Measurements from ENCODE around the gene PSMG1.
"Not testable (repeated sequence)": the region's sequence is repeated elsewhere in the genome, so short reads cannot be mapped to it uniquely, and the experiment has no call there.

Gene PSMG1

DNA sequence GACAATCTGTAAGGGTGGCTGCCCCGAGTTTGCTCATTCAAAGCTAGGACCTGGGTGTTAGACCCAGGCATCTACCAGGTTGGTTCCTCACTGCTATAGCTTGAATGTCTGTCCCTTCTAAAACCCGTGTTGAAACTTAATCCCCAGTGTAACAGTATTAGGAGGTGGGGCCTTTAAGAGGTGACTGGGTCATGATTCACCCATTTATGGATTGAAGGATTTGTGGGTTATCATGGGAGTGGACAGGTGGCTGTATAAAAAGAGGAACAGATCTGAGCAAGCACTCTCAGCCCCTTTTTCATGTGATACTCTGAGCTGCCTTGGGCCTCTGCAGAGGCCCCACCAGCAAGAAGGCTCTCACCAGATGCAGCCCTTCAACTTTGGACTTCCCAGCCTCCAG, 29.4 kb downstream of the PSMG1 start:
- no peak for DNase-seq

GRCh38 chr21:39153373-39153772, 29.9 kb downstream of the PSMG1 start:
- DNase-seq = no peak

DNA sequence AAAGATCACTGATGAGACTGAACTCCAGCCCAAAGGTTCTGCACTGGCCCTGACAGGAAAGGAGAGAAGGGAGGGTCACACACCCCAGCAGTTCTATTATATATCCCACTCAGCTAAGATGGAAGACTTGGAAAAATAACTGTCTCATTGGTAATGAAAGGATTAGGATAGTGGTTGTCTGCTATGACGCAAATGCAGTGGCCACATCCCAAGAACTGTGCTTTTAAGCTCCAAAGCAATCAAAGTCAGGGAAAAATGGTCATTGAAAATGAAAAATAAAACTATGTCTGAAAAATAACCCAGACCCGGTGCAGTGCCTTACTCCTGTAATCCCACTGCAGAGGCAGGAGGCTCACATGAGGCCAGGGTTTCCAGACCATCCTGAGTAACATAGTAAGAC, 31.0 kb downstream of the PSMG1 start:
- DNase-seq = no peak

GRCh38 chr21:39150877-39151276, 32.4 kb downstream of the PSMG1 start:
- DNase-seq = no peak

- DNase-seq = no peak
These were observed 32.9 kb downstream of the PSMG1 start for GRCh38 chr21:39150316-39150715.

DNA sequence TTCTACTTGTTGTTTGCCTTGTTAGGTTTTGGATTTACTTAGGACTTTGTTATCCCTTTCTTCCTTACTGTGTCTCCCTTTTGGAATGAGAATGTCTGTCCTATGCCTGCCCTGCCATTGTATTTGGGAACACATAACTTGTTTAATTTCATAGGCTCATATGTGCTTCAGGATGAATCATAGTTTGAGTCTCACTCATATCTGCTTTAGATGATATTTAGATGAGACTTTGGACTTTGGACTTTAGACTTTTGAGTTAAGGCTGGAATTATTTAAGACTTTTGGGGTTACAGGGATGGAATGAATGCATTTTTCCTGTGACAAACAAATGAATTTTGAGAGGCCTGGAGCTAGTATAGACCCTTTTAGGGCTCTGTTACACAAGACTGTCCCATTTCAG, 33.4 kb downstream of the PSMG1 start:
- DNase-seq = no peak

DNA sequence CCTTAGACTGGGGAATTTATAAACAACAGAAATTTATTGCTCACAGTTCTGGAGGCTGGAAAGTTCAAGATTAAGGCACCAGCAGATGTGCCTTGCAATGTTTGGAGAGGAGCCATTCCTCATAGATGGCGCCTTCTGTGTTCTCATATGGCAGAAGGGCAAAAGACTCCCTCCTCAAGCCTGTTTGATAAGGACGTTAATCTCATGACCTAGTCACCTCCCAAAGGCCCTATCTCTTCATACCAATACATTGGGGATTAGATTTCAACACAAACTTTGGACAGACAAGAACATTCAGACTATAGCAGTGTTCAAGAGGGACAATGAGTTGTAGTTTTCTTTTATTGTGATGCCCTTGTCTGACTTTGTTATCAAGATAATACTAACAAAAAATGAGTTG, 34.3 kb downstream of the PSMG1 start:
- DNase-seq = no peak

DNA sequence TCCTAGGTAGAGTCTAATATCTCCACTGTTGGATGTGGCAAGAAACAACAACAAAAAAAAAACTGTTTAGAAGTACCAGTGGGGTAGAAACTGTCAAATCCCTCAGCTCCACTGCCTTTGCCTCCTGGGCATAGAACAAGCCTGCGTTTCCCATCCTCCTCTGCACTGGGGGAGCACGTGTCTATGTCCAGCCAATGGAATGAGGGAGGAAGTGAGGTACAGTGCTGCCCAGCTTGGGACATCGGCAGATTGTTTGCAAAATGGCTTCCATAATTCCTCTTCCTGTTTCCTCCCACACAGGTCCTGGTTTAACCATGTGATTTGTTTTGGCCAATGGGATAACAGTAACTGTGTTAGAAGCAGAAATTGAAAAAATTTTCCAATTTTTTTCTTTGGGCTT, 39.1 kb downstream of the PSMG1 start:
- no peak for DNase-seq

DNA sequence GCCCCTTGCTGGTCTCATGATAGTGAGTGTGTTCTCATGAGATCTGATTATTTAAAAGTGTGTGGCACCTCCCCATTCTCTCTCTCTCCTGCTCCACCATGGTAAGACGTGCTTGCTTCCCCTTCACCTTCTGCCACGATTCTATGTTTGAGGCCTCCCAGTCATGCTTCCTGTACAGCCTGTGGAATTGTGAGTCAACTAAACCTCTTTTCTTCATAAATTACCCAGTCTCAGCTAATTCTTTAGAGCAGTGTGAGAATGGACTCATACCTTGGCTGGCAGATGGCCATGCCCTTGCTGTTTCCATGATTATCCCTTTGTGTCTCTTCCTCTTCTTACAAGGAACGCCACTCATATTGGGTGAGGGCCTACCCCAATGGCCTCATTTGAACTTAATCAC, 40.3 kb downstream of the PSMG1 start:
- no peak for DNase-seq

DNA sequence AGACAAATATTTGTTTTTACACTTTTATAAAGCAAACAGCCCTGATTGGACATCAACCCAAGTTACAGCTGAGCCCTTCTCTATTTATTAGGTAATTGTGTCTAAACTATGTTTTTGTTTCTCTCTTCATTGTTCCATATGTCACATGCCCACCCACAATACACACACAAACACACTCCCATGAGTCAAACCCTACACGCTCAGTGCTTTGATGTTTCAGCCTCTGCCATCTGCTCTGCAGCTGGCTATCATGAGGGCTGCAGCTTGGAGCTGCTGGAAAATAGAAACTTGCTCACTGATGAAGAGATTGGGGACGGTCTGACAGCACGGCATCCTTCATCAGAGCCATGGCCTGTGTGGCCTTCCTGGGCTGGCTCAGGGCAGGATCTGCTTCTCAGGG, 41.7 kb downstream of the PSMG1 start:
- no peak for DNase-seq

DNA sequence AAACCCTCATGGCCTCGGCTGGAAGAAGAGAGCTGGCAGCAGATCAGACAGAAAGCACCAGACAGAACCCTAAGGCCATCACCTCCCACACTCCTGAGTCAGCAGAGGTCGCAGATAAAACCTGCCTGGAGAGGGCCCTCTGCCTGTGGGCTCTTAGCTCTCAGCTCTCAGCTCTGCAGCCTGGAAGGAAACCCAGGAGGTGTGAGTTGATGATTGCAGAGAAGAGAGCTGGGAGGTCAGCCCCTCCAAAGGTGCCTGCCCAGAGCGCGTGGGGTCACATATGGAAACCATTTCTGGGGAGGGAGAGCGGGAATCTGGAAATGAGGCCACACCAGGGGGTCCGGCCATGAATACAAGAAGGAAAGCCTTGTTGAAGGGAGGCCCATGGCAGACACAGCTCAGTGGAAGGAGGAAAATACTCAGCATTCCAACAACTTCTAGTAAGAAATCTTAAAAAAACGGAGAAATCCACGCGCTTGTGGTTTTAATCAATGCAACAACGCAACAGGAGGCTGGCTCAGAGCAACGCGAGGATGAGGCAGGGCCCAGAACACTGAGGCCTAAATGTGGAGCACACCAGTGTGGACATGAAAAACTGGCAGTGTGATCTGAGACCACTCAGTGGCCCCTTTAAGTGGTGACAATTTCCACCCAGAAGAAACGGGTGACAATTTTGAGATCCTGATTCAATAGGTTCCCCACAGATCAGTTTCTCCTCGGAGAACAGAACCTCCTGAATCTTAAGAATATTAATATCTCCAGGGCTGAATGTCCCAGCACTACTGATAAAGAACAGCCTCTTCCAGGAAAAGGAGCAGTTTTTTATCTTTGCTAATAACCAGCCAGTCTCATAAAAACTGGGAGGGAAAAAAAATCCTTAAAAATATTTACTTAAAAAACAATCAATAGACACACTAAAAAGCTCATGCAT, 45.7 kb downstream of the PSMG1 start:
- DNase-seq = no peak

GRCh38 chr21:39136711-39137110, 46.5 kb downstream of the PSMG1 start:
- no peak for DNase-seq

- DNase-seq = not testable (repeated sequence)
These were observed 47.1 kb downstream of the PSMG1 start for GRCh38 chr21:39136138-39136537.

GRCh38 chr21:39134288-39134810, 48.9 kb downstream of the PSMG1 start:
- DNase-seq = no peak

DNA sequence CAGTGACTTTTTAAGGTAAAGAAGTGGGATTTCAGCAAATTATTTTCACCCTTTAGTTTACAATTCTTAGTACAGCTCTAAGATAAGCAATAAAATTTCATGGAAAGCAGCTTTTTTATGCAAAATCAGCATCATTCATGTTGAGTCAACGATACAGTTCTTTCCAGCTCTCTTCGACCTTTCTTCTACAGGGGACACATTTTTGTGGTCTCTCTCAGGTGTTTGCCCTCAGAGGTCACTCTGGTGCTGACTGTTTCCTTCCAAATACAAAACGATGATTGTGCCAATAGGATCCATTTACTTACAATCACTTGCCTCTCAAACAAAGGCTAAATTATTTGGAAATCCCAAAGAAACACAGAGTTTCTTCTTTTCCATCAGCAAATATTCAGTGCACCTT, 51.0 kb downstream of the PSMG1 start:
- DNase-seq = no peak

DNA sequence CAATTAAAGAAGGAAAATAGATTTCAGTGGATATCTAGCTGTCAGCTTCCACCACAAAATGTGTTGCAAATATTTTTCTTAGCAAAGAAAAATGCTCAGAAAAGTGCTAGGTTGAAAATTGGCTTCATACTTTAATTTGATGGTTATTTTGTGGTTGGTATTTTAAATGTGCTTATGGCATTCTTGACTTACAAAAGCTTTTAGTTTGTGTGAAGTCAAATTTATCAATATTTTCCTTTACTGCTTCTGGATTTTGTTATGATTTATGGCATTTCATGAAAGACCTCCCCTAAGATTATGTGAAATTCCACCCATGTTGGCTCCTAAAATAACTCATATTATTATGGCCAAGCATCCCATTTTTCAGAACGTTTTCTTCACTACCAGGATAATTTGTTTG, 51.5 kb downstream of the PSMG1 start:
- DNase-seq = no peak

DNA sequence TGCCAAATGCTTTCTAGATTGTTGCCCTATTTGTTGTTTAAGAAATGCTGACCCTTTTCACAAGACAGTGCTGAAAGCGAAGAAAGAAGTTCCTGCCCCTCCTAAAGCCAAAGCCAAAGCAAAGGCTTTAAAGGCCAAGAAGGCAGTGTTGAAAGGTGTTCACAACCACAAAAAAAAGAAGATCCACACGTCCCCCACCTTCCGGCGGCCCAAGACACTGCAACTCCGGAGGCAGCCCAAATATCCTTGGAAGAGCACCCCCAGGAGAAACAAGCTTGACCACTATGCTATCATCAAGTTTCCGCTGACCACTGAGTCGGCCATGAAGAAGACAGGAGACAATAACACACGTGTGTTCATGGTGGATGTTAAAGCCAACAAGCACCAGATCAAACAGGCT, 55.7 kb downstream of the PSMG1 start:
- no peak for DNase-seq

GRCh38 chr21:39126486-39126806, 56.8 kb downstream of the PSMG1 start:
- DNase-seq = no peak

DNA sequence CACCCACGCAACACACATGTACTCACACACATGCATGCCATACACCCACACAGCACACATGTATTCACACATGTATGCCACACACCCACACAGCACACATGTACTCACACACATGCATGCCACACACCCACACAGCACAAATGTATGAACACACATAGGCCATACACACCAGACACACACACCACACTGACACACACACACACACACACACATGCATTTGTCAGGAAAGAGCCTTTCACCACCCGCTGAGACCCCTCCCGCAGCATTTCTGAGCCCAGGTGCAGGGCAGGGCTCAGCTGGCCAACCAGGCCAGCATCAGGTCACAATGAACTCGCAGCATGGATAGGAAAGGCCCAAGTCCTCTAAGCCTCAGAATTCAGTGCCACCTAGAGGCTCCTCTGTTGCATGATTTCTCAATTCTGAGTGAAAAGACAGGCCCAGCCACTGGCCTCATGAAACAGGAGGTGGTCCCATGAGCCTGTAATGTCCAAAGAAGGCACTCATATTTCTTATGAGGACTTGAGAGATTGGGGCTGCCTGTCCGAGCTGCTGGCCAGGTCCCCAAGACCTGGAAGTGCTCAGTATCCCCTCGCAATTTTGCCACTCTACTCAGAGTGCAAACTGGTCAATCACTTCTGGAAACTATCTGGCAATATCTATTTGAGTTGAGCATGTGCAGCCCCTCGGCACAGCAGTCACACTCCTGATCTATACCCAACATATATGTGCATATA, 57.3 kb downstream of the PSMG1 start:
- DNase-seq = peak; percentile 72
